Motor neuron (in vitro differentiated cells): Measurements from ENCODE around the gene TSC22D2. TPM values are rescaled to one million over a fixed set of nuclear protein-coding genes. Genes with fewer than 3 reads are reported as not detected.
A peak's percentile ranks its signal among the peaks of the same experiment; 100 is the strongest.

Experiments
- ATAC-seq, 8 experiments: fragments of 200-7000 bp; cut with Tn5 transposase; replicated peaks in 6 of 8; 2 replicates each; pipeline ENCODE4 v1.8.0; 2021; ENCODE audit warnings: mild to moderate bottlenecking in 8 of 8, moderate library complexity in 8 of 8
- H3K27ac ChIP-seq, 2 donors: fragments of 250-450 bp; sonication (Bioruptor Pico); 2 replicates each; pipeline ENCODE4 v1.9.0; 2021; ENCODE audit warnings: antibody characterized with exemption in 2 of 2, mild to moderate bottlenecking in 2 of 2, moderate library complexity in 1 of 2
- H3K4me1 ChIP-seq, 2 donors: fragments of 250-450 bp; sonication (Bioruptor Pico); replicated peaks in 1 of 2; 2 replicates each; pipeline ENCODE4 v1.6.1; 2021; ENCODE audit warnings: antibody characterized with exemption in 2 of 2, mild to moderate bottlenecking in 2 of 2, moderate library complexity in 1 of 2
- H3K4me3 ChIP-seq, 5 donors: fragments of 250-450 bp; sonication (Bioruptor Pico); 2 replicates each; pipeline ENCODE4 v1.9.0; 2021; ENCODE audit warnings: antibody characterized with exemption in 5 of 5, mild to moderate bottlenecking in 5 of 5, moderate library complexity in 4 of 5
- WGBS, 10 experiments: fragments of 450-650 bp; shearing (Covaris generic); methylation state at CpG; one replicate each; pipeline ENCODE4 v1.0.0; 2022; 5-methylcytosine and 5-hydroxymethylcytosine counted together
- in situ Hi-C, 9 experiments: fragments of 400-800 bp; cut with MboI; loops; one replicate each; pipeline ENCODE4 v1.15.0; 2021; ENCODE audit warnings: low sequenced_read_pairs in 9 of 9, low pct_unique_long_range_greater_than_20kb in 2 of 9; ENCODE audit not compliant: unreplicated experiment in 9 of 9
- total RNA-seq, 8 experiments: library from RNA; unstranded; fragments of 300-600 nt; gene quantifications; 2 replicates each; pipeline versions ENCODE4 v1.2.3 to v1.2.4, GENCODE V29; 2022

Gene TSC22D2
- total RNA-seq, 8 experiments from 2014 or later: 10.1 to 33.8 (median 19.1) TPM

GRCh38 chr3:150447631-150448465 lies 39.8 kb downstream of the TSC22D2 start:
- H3K27ac ChIP-seq: no peak overlapping the region
- H3K4me1 ChIP-seq: no peaks in the 10 kb centered on the region
- WGBS, 10 experiments: 0 to 100% (median 100%) methylated on average over 1 to 3 of the region's 3 CpGs; no CpG with 5 or more reads in 1 of the 10 experiments
- no peak for ATAC-seq
- H3K4me3 ChIP-seq: no peak overlapping the region
- in situ Hi-C loops: no loop called here

- peak in 3 of 8 experiments; percentile 78 to 87 (median 81) for ATAC-seq
- Histone ChIP-seq H3K4me1 (no peaks in the 10 kb centered on the region), H3K27ac (no peak overlapping the region), H3K4me3 (no peak overlapping the region)
- in situ Hi-C loops: no loop called here
These were observed 41.1 kb downstream of the TSC22D2 start for GRCh38 chr3:150449169-150449721.

- Histone ChIP-seq H3K4me1 (no peaks in the 10 kb centered on the region), H3K27ac (no peak overlapping the region), H3K4me3 (no peak overlapping the region)
- ATAC-seq: no peak
- in situ Hi-C loops: no loop called here
These were observed 42.8 kb downstream of the TSC22D2 start for GRCh38 chr3:150450916-150451315.

DNA sequence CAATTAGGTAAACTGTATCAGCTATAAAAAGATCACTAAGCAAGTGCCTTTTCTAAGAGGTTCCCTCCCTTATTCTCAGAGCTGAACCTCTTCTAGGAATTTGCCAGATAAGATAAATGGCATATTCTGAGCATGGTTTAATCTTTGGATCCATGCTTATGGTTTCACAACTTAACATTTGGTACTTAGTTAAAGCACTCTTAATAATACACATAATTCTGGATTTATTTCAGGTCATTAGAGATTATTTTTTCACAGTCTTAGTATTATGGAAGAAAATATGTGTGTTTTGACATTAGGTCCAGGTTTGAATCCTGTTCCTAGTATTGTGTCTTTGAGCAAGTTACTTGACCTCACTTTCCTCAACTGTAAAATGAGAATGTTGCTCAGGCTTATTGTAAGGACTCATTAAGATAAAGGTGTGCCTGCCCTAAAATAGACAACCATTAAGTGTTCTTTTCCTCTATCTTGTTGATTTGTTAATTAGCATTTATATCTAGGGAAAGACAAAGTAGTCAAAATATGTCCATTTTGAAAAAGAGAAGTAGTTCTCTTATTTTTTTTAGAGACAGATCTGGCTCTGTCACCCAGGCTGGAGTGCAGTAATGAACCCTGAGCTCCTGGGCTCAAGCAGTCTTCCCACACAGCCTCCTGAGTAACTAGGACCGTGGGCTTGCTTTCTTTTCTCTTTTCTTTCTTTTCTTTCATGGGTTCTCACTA lies 43.4 kb downstream of the TSC22D2 start:
- in situ Hi-C loops: no loop called here
- Histone ChIP-seq H3K4me3 (no peak overlapping the region), H3K27ac (no peak overlapping the region), H3K4me1 (no peaks in the 10 kb centered on the region)
- WGBS, 10 experiments: 86 to 100% (median 100%) methylated on average over 1 of the region's 1 CpG; no CpG with 5 or more reads in 4 of the 10 experiments
- no peak for ATAC-seq

DNA sequence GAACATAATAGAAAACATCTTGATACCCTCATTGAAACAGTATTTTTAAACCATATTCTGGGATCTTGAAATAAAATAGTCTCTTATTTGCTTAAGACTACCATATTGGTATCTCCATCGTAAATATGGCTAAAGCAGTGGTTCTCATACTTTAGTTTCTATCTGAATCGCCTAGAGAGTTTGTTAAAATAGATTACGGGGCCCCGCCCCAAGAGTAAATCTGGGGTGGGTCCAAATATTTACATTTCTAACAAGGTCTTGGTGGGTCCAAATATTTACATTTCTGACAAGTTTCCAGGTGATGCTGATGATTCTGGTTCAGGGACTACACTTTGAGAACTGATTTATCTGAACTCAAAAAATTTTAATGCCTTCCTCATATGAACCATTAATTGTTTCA lies 45.3 kb downstream of the TSC22D2 start:
- WGBS, 10 experiments: 38 to 100% (median 92%) methylated on average over 1 to 4 of the region's 4 CpGs
- no peak overlapping the region for H3K27ac ChIP-seq
- in situ Hi-C loops: no loop called here
- H3K4me3 ChIP-seq: no peak overlapping the region
- H3K4me1 ChIP-seq: no peaks in the 10 kb centered on the region
- no peak for ATAC-seq

- H3K4me3 ChIP-seq: no peak overlapping the region
- in situ Hi-C loops: no loop called here
- 56 to 100% (median 68%) methylated on average over 1 to 2 of the region's 2 CpGs; no CpG with 5 or more reads in 4 of the 10 experiments for WGBS, 10 experiments
- H3K27ac ChIP-seq: no peak overlapping the region
- no peaks in the 10 kb centered on the region for H3K4me1 ChIP-seq
- ATAC-seq: peak in 1 of 8 experiments; percentile 39
These were observed 46.0 kb downstream of the TSC22D2 start for GRCh38 chr3:150454085-150454484.

DNA sequence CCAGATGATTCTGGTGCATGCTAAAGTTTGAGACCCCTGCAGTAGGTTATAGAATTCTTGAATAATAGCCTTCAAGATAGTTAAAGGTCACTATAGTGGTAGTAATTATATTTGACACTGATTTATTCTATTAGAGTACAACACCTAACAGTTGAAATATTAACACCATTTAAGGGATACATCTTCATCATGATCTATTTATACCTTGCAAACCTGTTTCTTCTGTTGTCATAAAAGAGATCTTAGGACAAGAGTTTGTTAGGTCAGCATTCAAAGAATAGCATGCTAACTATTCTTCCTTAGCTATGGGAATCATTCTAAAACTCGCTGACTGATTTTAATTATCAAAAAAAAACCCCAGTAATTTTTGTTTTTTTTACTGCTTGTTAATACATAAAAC lies 46.5 kb downstream of the TSC22D2 start:
- H3K4me3 ChIP-seq: no peak overlapping the region
- WGBS, 10 experiments: 45 to 100% (median 83%) methylated on average over 1 of the region's 1 CpG; no CpG with 5 or more reads in 2 of the 10 experiments

DNA sequence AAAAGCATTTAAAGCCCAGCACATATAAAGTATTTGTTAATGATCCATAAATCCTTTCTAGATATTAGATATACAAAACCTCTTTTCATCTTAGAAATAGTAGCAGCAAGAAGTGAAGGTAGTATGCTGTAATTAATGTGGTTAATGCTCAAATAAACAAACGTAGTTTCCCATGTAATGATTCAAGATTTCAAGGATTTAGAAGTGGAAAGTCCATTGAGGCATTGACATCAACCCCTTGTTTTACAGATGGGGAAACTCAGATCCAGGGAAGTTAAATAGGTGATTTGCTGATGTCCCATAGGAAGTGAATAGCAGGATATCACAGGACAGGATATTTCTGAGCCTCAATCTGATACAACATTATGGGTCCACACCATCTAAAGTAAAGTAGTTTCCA lies 47.2 kb downstream of the TSC22D2 start:
- no peak for ATAC-seq
- Histone ChIP-seq H3K27ac (no peak overlapping the region), H3K4me1 (no peaks in the 10 kb centered on the region), H3K4me3 (no peak overlapping the region)
- 44 to 100% (median 94%) methylated on average over 1 of the region's 1 CpG; no CpG with 5 or more reads in 4 of the 10 experiments for WGBS, 10 experiments
- in situ Hi-C loops: no loop called here

More for the DNA sequence above, 46.5 kb downstream of the TSC22D2 start:
- Histone ChIP-seq H3K27ac (no peak overlapping the region), H3K4me1 (no peaks in the 10 kb centered on the region)
- in situ Hi-C loops: no loop called here
- ATAC-seq: no peak

DNA sequence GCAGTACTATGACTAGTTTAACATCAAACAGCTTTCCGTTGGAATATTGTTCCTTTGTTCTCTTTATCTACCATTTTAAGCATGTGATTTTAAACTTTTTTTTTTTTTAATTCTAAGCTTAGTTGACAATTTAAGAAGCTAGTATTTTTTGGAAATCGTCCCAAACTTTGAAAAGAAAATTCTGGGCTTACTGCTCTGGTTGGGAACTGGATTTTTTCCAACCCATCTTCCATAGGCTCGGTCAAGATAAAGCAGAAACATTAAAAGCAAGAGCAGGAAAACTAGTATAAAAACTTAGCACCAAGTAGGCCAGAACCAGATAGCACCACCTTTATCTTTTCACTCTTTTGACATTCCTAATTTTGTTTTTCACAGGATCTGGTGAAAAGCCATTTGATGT lies 49.9 kb downstream of the TSC22D2 start:
- Histone ChIP-seq H3K4me1 (no peaks in the 10 kb centered on the region), H3K27ac (no peak overlapping the region), H3K4me3 (no peak overlapping the region)
- ATAC-seq: no peak
- 72 to 100% (median 92%) methylated on average over 2 to 3 of the region's 3 CpGs for WGBS, 10 experiments
- in situ Hi-C loops: no loop called here

GRCh38 chr3:150460484-150460883 lies 52.4 kb downstream of the TSC22D2 start:
- 78 to 100% (median 100%) methylated on average over 1 of the region's 1 CpG; no CpG with 5 or more reads in 3 of the 10 experiments for WGBS, 10 experiments
- no peak overlapping the region for H3K4me3 ChIP-seq
- in situ Hi-C loops: no loop called here
- H3K4me1 ChIP-seq: no peaks in the 10 kb centered on the region
- no peak overlapping the region for H3K27ac ChIP-seq
- no peak for ATAC-seq

DNA sequence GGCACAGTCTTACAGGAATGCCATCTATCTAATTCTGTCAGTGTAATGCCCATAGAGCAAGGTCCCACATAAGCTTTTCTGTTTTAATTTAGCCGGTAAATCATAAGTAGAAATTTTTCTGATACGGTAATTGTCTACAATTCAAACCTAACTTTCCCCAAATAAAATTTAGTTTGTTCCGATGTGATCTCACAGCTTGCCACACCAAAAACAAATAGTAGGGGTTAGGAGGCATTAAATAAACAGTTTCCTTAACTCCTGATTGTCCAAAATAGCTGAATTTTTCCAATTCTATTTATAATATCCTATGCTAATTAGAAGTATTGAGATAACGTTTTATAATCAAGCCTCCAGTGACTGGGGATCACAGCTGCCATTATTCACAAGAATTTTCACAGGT lies 53.3 kb downstream of the TSC22D2 start:
- no peak overlapping the region for H3K4me3 ChIP-seq
- in situ Hi-C loops: no loop called here
- WGBS, 10 experiments: 56 to 98% (median 83%) methylated on average over 1 to 4 of the region's 4 CpGs
- no peak for ATAC-seq
- no peak overlapping the region for H3K27ac ChIP-seq
- no peaks in the 10 kb centered on the region for H3K4me1 ChIP-seq

- H3K27ac ChIP-seq: no peak overlapping the region
- no peak for ATAC-seq
These were observed 54.0 kb downstream of the TSC22D2 start for GRCh38 chr3:150462108-150462507.

DNA sequence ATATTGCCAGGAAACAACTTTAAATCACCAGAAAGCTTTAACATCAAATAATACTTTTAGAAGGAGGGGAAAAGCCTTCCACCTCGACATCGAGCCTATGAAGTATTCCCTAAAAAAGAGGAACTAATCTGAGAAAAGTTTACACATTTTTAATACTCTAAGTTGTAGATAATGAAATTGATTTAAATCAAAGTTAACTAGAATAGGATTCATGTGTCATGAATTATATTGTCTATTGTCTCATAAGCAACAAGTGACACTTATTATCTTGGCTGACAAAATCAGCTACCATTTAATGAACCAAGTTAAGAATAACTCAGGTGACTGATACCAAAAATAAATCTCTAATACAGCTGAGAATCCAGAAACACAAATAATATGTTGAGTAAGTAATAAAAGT lies 56.6 kb downstream of the TSC22D2 start:
- Histone ChIP-seq H3K4me1 (no peaks in the 10 kb centered on the region), H3K4me3 (no peak overlapping the region), H3K27ac (no peak overlapping the region)
- no peak for ATAC-seq
- WGBS, 10 experiments: 70 to 100% (median 89%) methylated on average over 2 of the region's 2 CpGs; no CpG with 5 or more reads in 1 of the 10 experiments
- in situ Hi-C loops: no loop called here

More at GRCh38 chr3:150462108-150462507, 54.0 kb downstream of the TSC22D2 start:
- in situ Hi-C loops: no loop called here
- WGBS, 10 experiments: 80 to 100% (median 100%) methylated on average over 1 of the region's 1 CpG; no CpG with 5 or more reads in 5 of the 10 experiments
- H3K4me3 ChIP-seq: no peak overlapping the region
- H3K4me1 ChIP-seq: no peaks in the 10 kb centered on the region
